Nephron progenitor cell (in vitro differentiated cells): Measurements from ENCODE around the gene IQGAP3.
A peak's percentile ranks its signal among the peaks of the same experiment; 100 is the strongest.

Experiments used
- DNase-seq: peaks from one replicate; pipeline ENCODE4 v3.0.0; 2021
- H3K27ac Mint-ChIP-seq: 2 replicates; pipeline ENCODE4 v1.8.0; 2021; ENCODE audit warnings: mild to moderate bottlenecking, moderate library complexity, mixed read lengths
- H3K27me3 Mint-ChIP-seq: 2 replicates; pipeline ENCODE4 v1.8.0; 2021; ENCODE audit warnings: mild to moderate bottlenecking, low read depth, mixed read lengths; ENCODE audit not compliant: poor library complexity
- H3K36me3 Mint-ChIP-seq: 2 replicates; pipeline ENCODE4 v1.8.0; 2021; ENCODE audit warnings: low read depth, mixed read lengths
- H3K4me1 Mint-ChIP-seq: 2 replicates; pipeline ENCODE4 v1.8.0; 2021; ENCODE audit warnings: mixed read lengths
- H3K4me3 Mint-ChIP-seq: 2 replicates; pipeline ENCODE4 v1.8.0; 2021; ENCODE audit warnings: mild to moderate bottlenecking, moderate library complexity, mixed read lengths
- H3K9me3 Mint-ChIP-seq: 2 replicates; pipeline ENCODE4 v1.8.0; 2021; ENCODE audit warnings: mild to moderate bottlenecking, moderate library complexity, mixed read lengths
- TF ChIP-seq, protein P1 (sequence below): fragments of 200-600 bp; sonication (generic); IDR thresholded peaks from 2 replicates; pipeline ENCODE4 v1.5.0; 2021; ENCODE audit warnings: antibody characterized with exemption

IQGAP3 gene

DNA sequence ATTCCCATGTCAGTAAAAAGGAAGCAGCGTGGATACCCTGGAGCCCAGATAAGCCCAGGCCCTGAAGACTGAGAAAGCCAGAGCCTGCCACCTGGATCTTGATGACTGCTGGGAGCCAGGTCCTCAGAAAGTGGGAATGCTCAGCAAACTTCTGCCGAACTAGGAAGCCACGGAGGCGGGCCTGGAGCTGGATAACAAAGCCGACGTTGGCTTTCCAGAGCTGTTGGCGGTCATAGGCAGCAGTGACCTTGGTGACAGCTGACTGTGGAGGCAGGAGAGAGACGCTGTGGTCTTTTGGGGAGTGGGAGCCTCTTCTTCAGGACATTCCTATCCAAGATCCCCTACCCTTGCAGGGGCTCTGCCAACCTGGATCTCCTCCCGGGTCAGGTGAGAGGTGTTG is 24.4 kb downstream of the IQGAP3 start:
- Mint-ChIP-seq H3K27ac (no peak overlapping the region), H3K27me3 (no peaks in the 10 kb centered on the region), H3K4me1 (peaks cover 18% of the 10 kb centered on the region), H3K4me3 (no peak overlapping the region), H3K36me3 (peaks cover 38% of the 10 kb centered on the region), H3K9me3 (no peaks in the 10 kb centered on the region)
- TF ChIP-seq, protein P1, sequence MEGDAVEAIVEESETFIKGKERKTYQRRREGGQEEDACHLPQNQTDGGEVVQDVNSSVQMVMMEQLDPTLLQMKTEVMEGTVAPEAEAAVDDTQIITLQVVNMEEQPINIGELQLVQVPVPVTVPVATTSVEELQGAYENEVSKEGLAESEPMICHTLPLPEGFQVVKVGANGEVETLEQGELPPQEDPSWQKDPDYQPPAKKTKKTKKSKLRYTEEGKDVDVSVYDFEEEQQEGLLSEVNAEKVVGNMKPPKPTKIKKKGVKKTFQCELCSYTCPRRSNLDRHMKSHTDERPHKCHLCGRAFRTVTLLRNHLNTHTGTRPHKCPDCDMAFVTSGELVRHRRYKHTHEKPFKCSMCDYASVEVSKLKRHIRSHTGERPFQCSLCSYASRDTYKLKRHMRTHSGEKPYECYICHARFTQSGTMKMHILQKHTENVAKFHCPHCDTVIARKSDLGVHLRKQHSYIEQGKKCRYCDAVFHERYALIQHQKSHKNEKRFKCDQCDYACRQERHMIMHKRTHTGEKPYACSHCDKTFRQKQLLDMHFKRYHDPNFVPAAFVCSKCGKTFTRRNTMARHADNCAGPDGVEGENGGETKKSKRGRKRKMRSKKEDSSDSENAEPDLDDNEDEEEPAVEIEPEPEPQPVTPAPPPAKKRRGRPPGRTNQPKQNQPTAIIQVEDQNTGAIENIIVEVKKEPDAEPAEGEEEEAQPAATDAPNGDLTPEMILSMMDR, result no peak
- DNase-seq, result no peak

GRCh38 chr1:156547434-156547833 is 24.9 kb downstream of the IQGAP3 start:
- no peak overlapping the region for H3K4me3 Mint-ChIP-seq
- H3K27me3 Mint-ChIP-seq, result no peaks in the 10 kb centered on the region
- H3K36me3 Mint-ChIP-seq, result peaks cover 38% of the 10 kb centered on the region

DNA sequence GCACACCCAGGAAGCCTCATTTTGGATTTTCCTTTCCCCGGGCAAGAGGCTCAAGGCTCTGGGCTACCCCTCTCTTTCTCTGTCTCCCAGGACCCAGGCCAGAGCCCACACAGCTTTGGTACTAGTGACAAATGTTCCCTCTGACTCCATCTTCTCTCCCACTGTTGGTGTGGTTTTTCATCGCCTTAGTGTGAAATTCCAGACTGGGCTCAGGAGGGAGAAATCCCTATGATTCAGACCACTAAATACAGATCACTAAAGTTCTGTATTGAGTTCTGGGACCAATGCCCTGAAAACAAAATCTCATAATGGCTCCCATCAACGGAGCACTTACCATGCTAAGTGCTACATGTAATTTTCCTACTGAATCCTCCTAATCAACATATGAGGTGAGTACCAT is 26.1 kb downstream of the IQGAP3 start:
- peaks cover 38% of the 10 kb centered on the region for H3K36me3 Mint-ChIP-seq
- H3K4me1 Mint-ChIP-seq, result peaks cover 14% of the 10 kb centered on the region
- H3K9me3 Mint-ChIP-seq, result no peaks in the 10 kb centered on the region
- no peak overlapping the region for H3K4me3 Mint-ChIP-seq
- H3K27ac Mint-ChIP-seq, result peak overlapping the region; percentile 53
- TF ChIP-seq, protein P1, result no peak
- no peaks in the 10 kb centered on the region for H3K27me3 Mint-ChIP-seq
- no peak for DNase-seq

More at GRCh38 chr1:156547434-156547833, 24.9 kb downstream of the IQGAP3 start:
- TF ChIP-seq, protein P1, result no peak
- peak overlapping the region; percentile 69 for H3K27ac Mint-ChIP-seq
- no peaks in the 10 kb centered on the region for H3K9me3 Mint-ChIP-seq
- peaks cover 18% of the 10 kb centered on the region for H3K4me1 Mint-ChIP-seq
- no peak for DNase-seq

DNA sequence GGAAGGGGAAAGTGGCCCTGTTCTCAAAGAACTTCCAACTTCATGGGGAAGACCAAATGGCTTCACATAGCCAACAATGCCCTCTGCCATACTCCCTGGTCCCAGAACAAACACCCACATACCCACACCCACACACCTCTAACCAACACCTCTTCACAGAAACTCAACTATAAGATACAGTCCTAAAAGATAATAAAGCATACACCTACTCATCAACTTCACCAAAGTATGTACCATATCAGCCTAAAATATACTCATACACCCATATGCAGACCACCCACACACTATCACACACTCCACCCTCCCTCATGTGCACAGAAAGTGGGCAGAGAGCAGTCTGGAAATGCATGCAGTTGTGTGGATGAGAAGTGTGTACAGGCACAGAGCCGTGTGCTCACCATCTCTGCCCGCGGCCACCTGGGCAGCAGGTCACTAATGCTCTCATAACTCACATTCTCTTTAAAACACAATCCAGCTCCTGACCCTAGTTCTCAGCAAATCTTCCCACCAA is 27.7 kb downstream of the IQGAP3 start:
- no peak for DNase-seq
- TF ChIP-seq, protein P1, result no peak
- Mint-ChIP-seq H3K4me1 (peaks cover 14% of the 10 kb centered on the region), H3K27me3 (no peaks in the 10 kb centered on the region), H3K27ac (no peak overlapping the region), H3K4me3 (no peak overlapping the region), H3K9me3 (no peaks in the 10 kb centered on the region), H3K36me3 (peaks cover 44% of the 10 kb centered on the region)

- Mint-ChIP-seq H3K9me3 (no peaks in the 10 kb centered on the region), H3K27ac (peak overlapping the region; percentile 22), H3K27me3 (no peaks in the 10 kb centered on the region), H3K4me1 (peaks cover 14% of the 10 kb centered on the region), H3K36me3 (peaks cover 59% of the 10 kb centered on the region), H3K4me3 (no peak overlapping the region)
- no peak for DNase-seq
- TF ChIP-seq, protein P1, result no peak
Observed at GRCh38 chr1:156543066-156543465, 29.3 kb downstream of the IQGAP3 start.

- no peak overlapping the region for H3K27ac Mint-ChIP-seq
- TF ChIP-seq, protein P1, result no peak
- no peaks in the 10 kb centered on the region for H3K9me3 Mint-ChIP-seq
- DNase-seq, result no peak
- H3K36me3 Mint-ChIP-seq, result peaks cover 57% of the 10 kb centered on the region
- H3K27me3 Mint-ChIP-seq, result no peaks in the 10 kb centered on the region
- no peak overlapping the region for H3K4me3 Mint-ChIP-seq
- peaks cover 14% of the 10 kb centered on the region for H3K4me1 Mint-ChIP-seq
Observed at GRCh38 chr1:156540955-156541354, 31.4 kb downstream of the IQGAP3 start.
